Panc1 (cell line): ENCODE measurements around the gene NUP58.
A peak's percentile ranks its signal among the peaks of the same experiment; 100 is the strongest.

Experiments used
- POLR2AphosphoS5 ChIP-seq: IDR thresholded peaks from 2 replicates; pipeline ENCODE4 v1.6.1; 2012; ENCODE audit warnings: mild to moderate bottlenecking, low read depth, low read length, moderate library complexity
- SIN3A ChIP-seq: IDR thresholded peaks from 2 replicates; pipeline ENCODE4 v1.6.1; 2012; ENCODE audit warnings: low read depth, mild to moderate bottlenecking, low read length, moderate library complexity, borderline replicate concordance; ENCODE audit not compliant: insufficient read depth
- TCF7L2 ChIP-seq: IDR thresholded peaks from 2 replicates; pipeline ENCODE4 v1.6.1; 2011; ENCODE audit warnings: mild to moderate bottlenecking, low read depth, low read length, inconsistent platforms
- TF ChIP-seq, protein P1 (sequence below): fragments of 450-650 bp; IDR thresholded peaks from 2 replicates; pipeline ENCODE4 v1.5.1; 2017; ENCODE audit warnings: mild to moderate bottlenecking
- TF ChIP-seq, protein P2 (sequence below), 2 experiments: IDR thresholded peaks; 2 replicates each; pipeline ENCODE4 v1.6.1; 2011 to 2012; ENCODE audit warnings: low read depth in 2 of 2, control low read depth in 1 of 2, low read length in 1 of 2, mild to moderate bottlenecking in 1 of 2, moderate library complexity in 1 of 2; ENCODE audit not compliant: insufficient read depth in 1 of 2

DNA sequence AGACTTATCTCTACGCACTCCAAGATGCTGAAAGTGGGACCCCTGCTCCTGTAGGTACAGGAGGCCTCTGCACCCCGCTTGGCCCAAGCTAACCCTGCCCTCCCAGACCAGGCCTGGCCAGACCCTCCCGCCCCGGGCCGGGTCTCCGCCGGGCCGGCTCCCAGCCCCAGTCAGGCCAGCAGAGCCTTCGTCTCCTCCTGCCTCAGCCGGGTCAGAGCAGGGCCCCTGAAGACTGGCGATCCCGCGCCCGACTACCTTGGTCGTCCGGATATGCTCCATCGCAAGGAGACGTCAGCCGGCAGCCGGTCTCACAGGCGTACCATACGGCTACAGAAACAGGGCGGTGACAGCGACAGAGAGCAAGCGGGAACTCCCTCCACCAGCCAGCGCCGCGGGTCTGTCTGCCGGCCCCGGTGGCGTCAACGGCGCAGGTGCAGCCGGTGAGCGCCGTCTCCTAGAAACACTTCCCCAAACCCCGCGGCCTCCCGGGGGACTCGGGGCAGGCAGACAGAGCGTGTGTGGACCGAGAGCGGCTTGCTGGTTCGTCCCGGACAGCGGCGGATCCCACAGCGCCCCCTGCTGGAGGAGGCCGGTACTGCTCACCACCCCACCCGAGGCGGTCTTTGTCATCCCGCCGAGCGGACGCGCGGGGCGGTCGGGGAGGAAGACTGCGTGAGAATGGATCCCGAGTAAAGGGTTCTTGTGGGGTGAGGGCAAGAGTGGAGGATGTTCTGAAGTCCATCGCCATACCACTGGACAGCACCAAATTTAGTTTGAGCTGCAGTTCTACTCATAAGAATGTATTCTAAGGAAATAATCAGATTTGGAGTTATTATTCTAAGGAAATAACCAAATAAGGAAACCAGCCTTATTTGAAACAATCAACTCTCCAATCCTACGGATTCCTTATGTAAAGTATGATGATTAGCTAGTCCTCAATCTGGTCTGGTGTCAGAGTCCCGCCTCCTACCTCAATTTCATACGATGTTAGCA is 14.2 kb upstream of the NUP58 start, which contains the start of gene MTMR6:
- TF ChIP-seq, protein P1, sequence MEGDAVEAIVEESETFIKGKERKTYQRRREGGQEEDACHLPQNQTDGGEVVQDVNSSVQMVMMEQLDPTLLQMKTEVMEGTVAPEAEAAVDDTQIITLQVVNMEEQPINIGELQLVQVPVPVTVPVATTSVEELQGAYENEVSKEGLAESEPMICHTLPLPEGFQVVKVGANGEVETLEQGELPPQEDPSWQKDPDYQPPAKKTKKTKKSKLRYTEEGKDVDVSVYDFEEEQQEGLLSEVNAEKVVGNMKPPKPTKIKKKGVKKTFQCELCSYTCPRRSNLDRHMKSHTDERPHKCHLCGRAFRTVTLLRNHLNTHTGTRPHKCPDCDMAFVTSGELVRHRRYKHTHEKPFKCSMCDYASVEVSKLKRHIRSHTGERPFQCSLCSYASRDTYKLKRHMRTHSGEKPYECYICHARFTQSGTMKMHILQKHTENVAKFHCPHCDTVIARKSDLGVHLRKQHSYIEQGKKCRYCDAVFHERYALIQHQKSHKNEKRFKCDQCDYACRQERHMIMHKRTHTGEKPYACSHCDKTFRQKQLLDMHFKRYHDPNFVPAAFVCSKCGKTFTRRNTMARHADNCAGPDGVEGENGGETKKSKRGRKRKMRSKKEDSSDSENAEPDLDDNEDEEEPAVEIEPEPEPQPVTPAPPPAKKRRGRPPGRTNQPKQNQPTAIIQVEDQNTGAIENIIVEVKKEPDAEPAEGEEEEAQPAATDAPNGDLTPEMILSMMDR, result peak; percentile 96
- TF ChIP-seq SIN3A, result peak; percentile 70; the same call in 1 of the 2 replicates
- TF ChIP-seq, protein P2, sequence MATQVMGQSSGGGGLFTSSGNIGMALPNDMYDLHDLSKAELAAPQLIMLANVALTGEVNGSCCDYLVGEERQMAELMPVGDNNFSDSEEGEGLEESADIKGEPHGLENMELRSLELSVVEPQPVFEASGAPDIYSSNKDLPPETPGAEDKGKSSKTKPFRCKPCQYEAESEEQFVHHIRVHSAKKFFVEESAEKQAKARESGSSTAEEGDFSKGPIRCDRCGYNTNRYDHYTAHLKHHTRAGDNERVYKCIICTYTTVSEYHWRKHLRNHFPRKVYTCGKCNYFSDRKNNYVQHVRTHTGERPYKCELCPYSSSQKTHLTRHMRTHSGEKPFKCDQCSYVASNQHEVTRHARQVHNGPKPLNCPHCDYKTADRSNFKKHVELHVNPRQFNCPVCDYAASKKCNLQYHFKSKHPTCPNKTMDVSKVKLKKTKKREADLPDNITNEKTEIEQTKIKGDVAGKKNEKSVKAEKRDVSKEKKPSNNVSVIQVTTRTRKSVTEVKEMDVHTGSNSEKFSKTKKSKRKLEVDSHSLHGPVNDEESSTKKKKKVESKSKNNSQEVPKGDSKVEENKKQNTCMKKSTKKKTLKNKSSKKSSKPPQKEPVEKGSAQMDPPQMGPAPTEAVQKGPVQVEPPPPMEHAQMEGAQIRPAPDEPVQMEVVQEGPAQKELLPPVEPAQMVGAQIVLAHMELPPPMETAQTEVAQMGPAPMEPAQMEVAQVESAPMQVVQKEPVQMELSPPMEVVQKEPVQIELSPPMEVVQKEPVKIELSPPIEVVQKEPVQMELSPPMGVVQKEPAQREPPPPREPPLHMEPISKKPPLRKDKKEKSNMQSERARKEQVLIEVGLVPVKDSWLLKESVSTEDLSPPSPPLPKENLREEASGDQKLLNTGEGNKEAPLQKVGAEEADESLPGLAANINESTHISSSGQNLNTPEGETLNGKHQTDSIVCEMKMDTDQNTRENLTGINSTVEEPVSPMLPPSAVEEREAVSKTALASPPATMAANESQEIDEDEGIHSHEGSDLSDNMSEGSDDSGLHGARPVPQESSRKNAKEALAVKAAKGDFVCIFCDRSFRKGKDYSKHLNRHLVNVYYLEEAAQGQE (IDR thresholded peaks at IDR 0.05; ENCODE audit: insufficient read depth in 1 of 2, low read depth in 2 of 2, low read length in 1 of 2), result 0 out of 4 replicates have a peak, but pooled peaks of 1 of the 2 experiments have one; percentile 13
- TF ChIP-seq POLR2AphosphoS5, result no peak
- peak; percentile 59; the same call in 1 of the 2 replicates for TF ChIP-seq TCF7L2
